HFFc6 (cell line): ENCODE results near the gene SERP2. TPM values are rescaled to one million over a fixed set of nuclear protein-coding genes. Genes with fewer than 3 reads are reported as not detected.
"Not testable (repeated sequence)": the region's sequence is repeated elsewhere in the genome, so short reads cannot be mapped to it uniquely, and the experiment has no call there.

ENCODE experiments used
- DNase-seq: peaks from one replicate; pipeline ENCODE4 v3.0.0-alpha.2; 2018
- H3K27ac Mint-ChIP-seq: 2 replicates; pipeline ENCODE4 v1.8.0; 2020; ENCODE audit warnings: mild to moderate bottlenecking, mixed read lengths
- H3K27me3 Mint-ChIP-seq: 2 replicates; pipeline ENCODE4 v1.8.0; 2021; ENCODE audit warnings: mild to moderate bottlenecking, moderate library complexity, mixed read lengths; ENCODE audit not compliant: insufficient read depth
- H3K36me3 Mint-ChIP-seq: 2 replicates; pipeline ENCODE4 v1.8.0; 2021; ENCODE audit warnings: low read depth, mixed read lengths
- H3K4me1 Mint-ChIP-seq: 2 replicates; pipeline ENCODE4 v1.8.0; 2020; ENCODE audit warnings: low read depth, mixed read lengths
- H3K4me3 Mint-ChIP-seq: 2 replicates; pipeline ENCODE4 v1.8.0; 2020; ENCODE audit warnings: mild to moderate bottlenecking, moderate library complexity, mixed read lengths
- H3K9me3 Mint-ChIP-seq: 2 replicates; pipeline ENCODE4 v1.8.0; 2020; ENCODE audit warnings: mild to moderate bottlenecking, mixed read lengths
- CTCF ChIP-seq: fragments of 200-600 bp; sonication (generic); IDR thresholded peaks from 2 replicates; pipeline ENCODE4 v1.5.0; 2021; ENCODE audit warnings: antibody characterized with exemption, mild to moderate bottlenecking
- long read RNA-seq: library from polyadenylated mRNA; unstranded; transcript quantifications from one replicate; pipeline ENCODE4 v2.0.0, GENCODE V29; 2019
- total RNA-seq, 6 experiments: library from RNA; stranded (reverse); fragmentation: NEBNext Ultra II Directional; extraction: Animal tissue kit (Norgen Biotek cat#: 25700); gene quantifications; 2 replicates in 1 of 6; 3 replicates in 5 of 6; pipeline ENCODE4 v1.2.3, GENCODE V29; 2021

Gene SERP2
- 1 to 10 TPM; 1.4 to 2.5 (median 2.1) TPM for total RNA-seq
- long read RNA-seq, partial matches to known transcripts: 1 of 4 reads
- long read RNA-seq, other reads (novel, unspliced or antisense): 1 of 4 reads

- peaks cover 13% of the 10 kb centered on the region for H3K4me1 Mint-ChIP-seq
- H3K27ac Mint-ChIP-seq: no peak within 1 kb of the TSS
- H3K4me3 Mint-ChIP-seq: peak within 1 kb of the TSS; percentile 31
- H3K27me3 Mint-ChIP-seq: peaks cover 32% of the 10 kb centered on the region
- TF ChIP-seq CTCF: no peak
- DNase-seq: no peak
- no peaks in the 10 kb centered on the region for H3K9me3 Mint-ChIP-seq
- no peaks in the 10 kb centered on the region for H3K36me3 Mint-ChIP-seq
These were observed at the start of gene SERP2 for GRCh38 chr13:44373601-44374347. Gene SERP2 (plus strand): TSS chr13:44373824. CDS start chr13:44374026, 202 bp downstream.

- Mint-ChIP-seq H3K27ac (no peak overlapping the region), H3K36me3 (no peaks in the 10 kb centered on the region), H3K4me1 (peaks cover 13% of the 10 kb centered on the region)
These were observed 46.7 kb upstream of the SERP2 start for GRCh38 chr13:44326961-44327360.

GRCh38 chr13:44329041-44329440, 44.6 kb upstream of the SERP2 start:
- not testable (repeated sequence) for H3K9me3 Mint-ChIP-seq, H3K36me3 Mint-ChIP-seq, DNase-seq, H3K27ac Mint-ChIP-seq, H3K4me3 Mint-ChIP-seq
- H3K4me1 Mint-ChIP-seq: peaks cover 17% of the 10 kb centered on the region
- H3K27me3 Mint-ChIP-seq: peaks cover 49% of the 10 kb centered on the region

More at GRCh38 chr13:44326961-44327360, 46.7 kb upstream of the SERP2 start:
- no peak for TF ChIP-seq CTCF
- no peak for DNase-seq
- Mint-ChIP-seq H3K9me3 (peaks cover 4% of the 10 kb centered on the region; the same call in 1 of the 2 replicates), H3K27me3 (peaks cover 45% of the 10 kb centered on the region), H3K4me3 (no peak overlapping the region)

- Mint-ChIP-seq H3K27me3 (peaks cover 45% of the 10 kb centered on the region), H3K27ac (no peak overlapping the region), H3K4me3 (no peak overlapping the region), H3K9me3 (peaks cover 4% of the 10 kb centered on the region; the same call in 1 of the 2 replicates), H3K36me3 (no peaks in the 10 kb centered on the region), H3K4me1 (peaks cover 17% of the 10 kb centered on the region)
- TF ChIP-seq CTCF: no peak
- DNase-seq: no peak
These were observed 43.6 kb upstream of the SERP2 start for GRCh38 chr13:44329909-44330545.

- no peaks in the 10 kb centered on the region for H3K36me3 Mint-ChIP-seq
- peaks cover 4% of the 10 kb centered on the region; the same call in 1 of the 2 replicates for H3K9me3 Mint-ChIP-seq
- H3K4me3 Mint-ChIP-seq: no peak overlapping the region
- no peak for DNase-seq
- no peak for TF ChIP-seq CTCF
- H3K4me1 Mint-ChIP-seq: peaks cover 12% of the 10 kb centered on the region
- H3K27ac Mint-ChIP-seq: no peak overlapping the region
- H3K27me3 Mint-ChIP-seq: peaks cover 38% of the 10 kb centered on the region
These were observed 42.2 kb upstream of the SERP2 start for GRCh38 chr13:44331446-44331845.
